GM12875 (cell line): ENCODE data around the gene ZNF594.
"Not testable (repeated sequence)": the region's sequence is repeated elsewhere in the genome, so short reads cannot be mapped to it uniquely, and the experiment has no call there.

Experiments
- H3K4me3 ChIP-seq: one replicate; pipeline ENCODE4 v1.5.1; 2011; ENCODE audit warnings: low read depth, low read length, control low read depth
- CTCF ChIP-seq: IDR thresholded peaks from 2 replicates; pipeline ENCODE4 v1.5.1; 2011; ENCODE audit warnings: low read depth, mild to moderate bottlenecking, control low read depth, inconsistent platforms, low read length, moderate library complexity, borderline replicate concordance; ENCODE audit not compliant: insufficient read depth

Gene ZNF594

GRCh38 chr17:5135726-5136579 is 55.7 kb downstream of the ZNF594 start:
- H3K4me3 ChIP-seq, result no peak overlapping the region
- TF ChIP-seq CTCF, result no peak

GRCh38 chr17:5135131-5135712 is 56.4 kb downstream of the ZNF594 start:
- H3K4me3 ChIP-seq, result not testable (repeated sequence)

GRCh38 chr17:5134571-5134970 is 57.1 kb downstream of the ZNF594 start:
- not testable (repeated sequence) for H3K4me3 ChIP-seq

GRCh38 chr17:5133961-5134360 is 57.7 kb downstream of the ZNF594 start:
- not testable (repeated sequence) for H3K4me3 ChIP-seq

- H3K4me3 ChIP-seq, result no peak overlapping the region
- no peak for TF ChIP-seq CTCF
These were observed 58.4 kb downstream of the ZNF594 start for GRCh38 chr17:5133311-5133710.

GRCh38 chr17:5132503-5133225 is 59.0 kb downstream of the ZNF594 start:
- H3K4me3 ChIP-seq, result not testable (repeated sequence)

GRCh38 chr17:5131799-5132502 is 59.7 kb downstream of the ZNF594 start:
- not testable (repeated sequence) for H3K4me3 ChIP-seq

- no peak overlapping the region for H3K4me3 ChIP-seq
- TF ChIP-seq CTCF, result no peak
These were observed 60.4 kb downstream of the ZNF594 start for GRCh38 chr17:5131146-5131715.

GRCh38 chr17:5130687-5131086 is 61.0 kb downstream of the ZNF594 start:
- not testable (repeated sequence) for H3K4me3 ChIP-seq

GRCh38 chr17:5130261-5130660 is 61.4 kb downstream of the ZNF594 start:
- not testable (repeated sequence) for H3K4me3 ChIP-seq

GRCh38 chr17:5129770-5130169 is 61.9 kb downstream of the ZNF594 start:
- H3K4me3 ChIP-seq, result not testable (repeated sequence)
